ENCODE measurements around the gene BORCS5. TPM values are rescaled to one million over a fixed set of nuclear protein-coding genes. Genes with fewer than 3 reads are reported as not detected.

The BORCS5 gene
- total and polyA plus RNA-seq, 2 donors (not counting 1 experiment from before 2014, with no cell fraction given) = 11.9 to 46.2 TPM

GRCh38 chr12:12403264-12404248, 46.7 kb downstream of the BORCS5 start:
- Mint-ChIP-seq H3K9me3 (ENCODE audit: insufficient read depth) (peaks cover 2% of the 10 kb centered on the region), H3K27ac (no peak overlapping the region), H3K27me3 (no peaks in the 10 kb centered on the region), H3K4me1 (peaks cover 8% of the 10 kb centered on the region), H3K4me3 (no peak overlapping the region)
- Histone ChIP-seq H3K79me2 (ENCODE audit: control insufficient read depth, insufficient read depth, low read length) (no peaks in the 10 kb centered on the region), H3K4me3 (ENCODE audit: control extremely low read depth in 1 of 5, extremely low read depth in 1 of 5, insufficient read depth in 1 of 5, low read depth in 2 of 5, low read length in 4 of 5) (no peak overlapping the region), H2AFZ (ENCODE audit: insufficient read depth, low read depth, low read length, poor library complexity, severe bottlenecking) (no peak overlapping the region), H3K27me3 (replicated peaks in 1 of 4; ENCODE audit: control extremely low read depth in 1 of 4, control insufficient read depth in 3 of 4, insufficient read depth in 4 of 4, low read length in 3 of 4) (no peaks in the 10 kb centered on the region), H3K4me2 (replicated peaks; ENCODE audit: low read depth, low read length, poor library complexity, severe bottlenecking) (no peak overlapping the region), H3K4me1 (ENCODE audit: control insufficient read depth in 2 of 2, insufficient read depth in 2 of 2, low read length in 2 of 2) (no peaks in the 10 kb centered on the region), H3K9ac (ENCODE audit: low read length) (no peak overlapping the region), H3K27ac (ENCODE audit: low read length in 2 of 2) (no peak overlapping the region), H3K9me3 (ENCODE audit: control extremely low read depth in 1 of 3, control insufficient read depth in 2 of 3, insufficient read depth in 1 of 3, low read length in 2 of 3) (no peaks in the 10 kb centered on the region), H3K36me3 (replicated peaks in 1 of 2; ENCODE audit: control extremely low read depth in 1 of 2, control insufficient read depth in 1 of 2, extremely low read depth in 1 of 2, insufficient read depth in 2 of 2, low read length in 1 of 2) (peaks cover 2% of the 10 kb centered on the region in 2 experiments), H4K20me1 (ENCODE audit: control insufficient read depth, insufficient read depth, low read length, poor library complexity, severe bottlenecking) (no peaks in the 10 kb centered on the region)
- TF ChIP-seq EZH2 (IDR thresholded peaks at IDR 0.05; ENCODE audit: borderline replicate concordance, insufficient read depth, low read depth, low read length, poor library complexity, severe bottlenecking) = no peak
- TF ChIP-seq, protein P1, sequence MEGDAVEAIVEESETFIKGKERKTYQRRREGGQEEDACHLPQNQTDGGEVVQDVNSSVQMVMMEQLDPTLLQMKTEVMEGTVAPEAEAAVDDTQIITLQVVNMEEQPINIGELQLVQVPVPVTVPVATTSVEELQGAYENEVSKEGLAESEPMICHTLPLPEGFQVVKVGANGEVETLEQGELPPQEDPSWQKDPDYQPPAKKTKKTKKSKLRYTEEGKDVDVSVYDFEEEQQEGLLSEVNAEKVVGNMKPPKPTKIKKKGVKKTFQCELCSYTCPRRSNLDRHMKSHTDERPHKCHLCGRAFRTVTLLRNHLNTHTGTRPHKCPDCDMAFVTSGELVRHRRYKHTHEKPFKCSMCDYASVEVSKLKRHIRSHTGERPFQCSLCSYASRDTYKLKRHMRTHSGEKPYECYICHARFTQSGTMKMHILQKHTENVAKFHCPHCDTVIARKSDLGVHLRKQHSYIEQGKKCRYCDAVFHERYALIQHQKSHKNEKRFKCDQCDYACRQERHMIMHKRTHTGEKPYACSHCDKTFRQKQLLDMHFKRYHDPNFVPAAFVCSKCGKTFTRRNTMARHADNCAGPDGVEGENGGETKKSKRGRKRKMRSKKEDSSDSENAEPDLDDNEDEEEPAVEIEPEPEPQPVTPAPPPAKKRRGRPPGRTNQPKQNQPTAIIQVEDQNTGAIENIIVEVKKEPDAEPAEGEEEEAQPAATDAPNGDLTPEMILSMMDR (IDR thresholded peaks at IDR 0.05) = no peak
- ATAC-seq (ENCODE audit: low read depth) = no peak
- DNase-seq = no peak
- ChIA-PET CTCF (interaction anchor here (1.2 kb wide), 1 partner anchor 160 kb away, joined by 3 read pairs; the partner anchor contains the start of gene DUSP16), POLR2A (no interaction called here)
- WGBS (ENCODE audit: insufficient coverage) = 72% methylated on average over 4 of the region's 9 CpGs
- intact Hi-C loops (cut with micrococcal nuclease) = no loop called here

DNA sequence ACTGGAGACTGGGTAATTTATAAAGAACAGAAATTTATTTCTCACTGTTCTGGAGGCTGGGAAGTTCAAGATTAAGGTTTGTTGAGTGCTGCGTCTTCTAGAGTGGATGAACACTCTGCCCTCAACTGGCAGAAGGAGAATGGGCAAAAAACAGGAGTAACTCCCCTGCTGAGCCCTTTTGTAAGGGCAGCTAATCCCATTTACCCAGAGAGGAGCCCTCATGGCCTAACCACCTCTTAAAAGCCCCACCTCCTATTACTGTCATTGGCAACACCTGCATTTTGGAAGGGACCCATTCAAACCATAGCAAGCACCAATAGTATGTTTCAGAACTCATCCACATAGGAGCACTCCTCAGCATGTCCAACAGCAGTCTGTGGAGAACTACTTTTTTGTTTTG, 47.4 kb downstream of the BORCS5 start:
- intact Hi-C loops (cut with micrococcal nuclease) = no loop called here

More for the DNA sequence above, 47.4 kb downstream of the BORCS5 start:
- Mint-ChIP-seq H3K27ac (no peak overlapping the region), H3K27me3 (no peaks in the 10 kb centered on the region), H3K9me3 (ENCODE audit: insufficient read depth) (peaks cover 2% of the 10 kb centered on the region), H3K4me3 (no peak overlapping the region), H3K4me1 (peaks cover 10% of the 10 kb centered on the region)
- no peaks in the 10 kb centered on the region for H3K27me3 ChIP-seq (replicated peaks in 1 of 4; ENCODE audit: control extremely low read depth in 1 of 4, control insufficient read depth in 3 of 4, insufficient read depth in 4 of 4, low read length in 3 of 4)
- H3K79me2 ChIP-seq (ENCODE audit: control insufficient read depth, insufficient read depth, low read length) = no peaks in the 10 kb centered on the region
- H3K9me3 ChIP-seq (ENCODE audit: control extremely low read depth in 1 of 3, control insufficient read depth in 2 of 3, insufficient read depth in 1 of 3, low read length in 2 of 3) = no peaks in the 10 kb centered on the region
- TF ChIP-seq EZH2 (IDR thresholded peaks at IDR 0.05; ENCODE audit: borderline replicate concordance, insufficient read depth, low read depth, low read length, poor library complexity, severe bottlenecking) = no peak
- TF ChIP-seq, protein P1 (IDR thresholded peaks at IDR 0.05) = no peak
- no peaks in the 10 kb centered on the region for H4K20me1 ChIP-seq (ENCODE audit: control insufficient read depth, insufficient read depth, low read length, poor library complexity, severe bottlenecking)
- no peaks in the 10 kb centered on the region for H3K4me1 ChIP-seq (ENCODE audit: control insufficient read depth in 2 of 2, insufficient read depth in 2 of 2, low read length in 2 of 2)
- no peak overlapping the region for H2AFZ ChIP-seq (ENCODE audit: insufficient read depth, low read depth, low read length, poor library complexity, severe bottlenecking)
- ChIA-PET POLR2A (no interaction called here), CTCF (no interaction called here)
- WGBS (ENCODE audit: insufficient coverage) = 100% methylated on average over 1 of the region's 1 CpG
- no peak for ATAC-seq (ENCODE audit: low read depth)
- no peak overlapping the region for H3K4me2 ChIP-seq (replicated peaks; ENCODE audit: low read depth, low read length, poor library complexity, severe bottlenecking)
- no peak overlapping the region for H3K4me3 ChIP-seq (ENCODE audit: control extremely low read depth in 1 of 5, extremely low read depth in 1 of 5, insufficient read depth in 1 of 5, low read depth in 2 of 5, low read length in 4 of 5)
- no peak overlapping the region for H3K9ac ChIP-seq (ENCODE audit: low read length)
- H3K36me3 ChIP-seq (replicated peaks in 1 of 2; ENCODE audit: control extremely low read depth in 1 of 2, control insufficient read depth in 1 of 2, extremely low read depth in 1 of 2, insufficient read depth in 2 of 2, low read length in 1 of 2) = peaks cover 2% of the 10 kb centered on the region in 2 experiments
- no peak overlapping the region for H3K27ac ChIP-seq (ENCODE audit: low read length in 2 of 2)
- DNase-seq = no peak
